IPS DF 4.7 (cell line): ENCODE data around the gene SEMA6B.
"Not testable (repeated sequence)": the region's sequence is repeated elsewhere in the genome, so short reads cannot be mapped to it uniquely, and the experiment has no call there.

Source experiments
- DNase-seq: peaks from one replicate; pipeline ENCODE4 v3.0.0-alpha.2; 2013; ENCODE audit warnings: low spot score; ENCODE audit errors: extremely low read depth

The SEMA6B gene

DNA sequence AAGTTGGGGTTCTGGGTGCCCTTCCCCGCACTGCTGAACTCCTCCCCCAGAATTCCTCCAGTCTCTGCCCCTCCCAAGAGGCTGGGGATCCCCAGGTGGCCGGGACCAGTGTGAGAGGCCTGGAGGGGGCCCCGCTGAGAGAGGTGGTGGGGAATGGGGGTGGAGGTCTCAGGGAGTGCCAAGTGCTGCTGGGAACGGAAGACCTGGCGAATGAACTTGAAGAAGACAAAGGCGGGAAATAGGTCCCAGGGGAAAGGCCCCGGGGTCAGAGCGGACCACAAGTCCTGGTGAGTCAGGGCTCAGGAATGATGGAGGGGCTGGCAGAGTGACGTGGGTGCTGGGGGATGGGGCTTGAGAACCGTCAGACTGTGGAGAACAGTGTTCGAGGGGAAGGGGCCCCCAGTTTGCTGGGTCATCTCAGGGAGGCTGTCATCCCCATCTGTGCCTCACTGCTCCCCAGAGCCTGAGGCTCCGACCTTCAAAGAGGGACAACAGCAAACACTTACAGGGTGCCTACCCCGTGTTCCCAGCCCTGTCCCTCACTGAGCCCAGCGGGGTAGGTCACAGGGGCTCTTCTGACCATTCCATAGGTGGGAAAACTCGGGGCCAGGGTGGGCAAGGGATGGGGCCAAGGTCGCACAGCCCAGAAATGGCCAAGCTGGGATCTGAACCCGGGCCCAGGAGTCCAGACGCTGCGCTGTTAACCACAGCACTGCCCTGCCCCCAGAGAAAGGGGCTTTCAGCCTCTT is 16.0 kb upstream of the SEMA6B start:
- no peak for DNase-seq

DNA sequence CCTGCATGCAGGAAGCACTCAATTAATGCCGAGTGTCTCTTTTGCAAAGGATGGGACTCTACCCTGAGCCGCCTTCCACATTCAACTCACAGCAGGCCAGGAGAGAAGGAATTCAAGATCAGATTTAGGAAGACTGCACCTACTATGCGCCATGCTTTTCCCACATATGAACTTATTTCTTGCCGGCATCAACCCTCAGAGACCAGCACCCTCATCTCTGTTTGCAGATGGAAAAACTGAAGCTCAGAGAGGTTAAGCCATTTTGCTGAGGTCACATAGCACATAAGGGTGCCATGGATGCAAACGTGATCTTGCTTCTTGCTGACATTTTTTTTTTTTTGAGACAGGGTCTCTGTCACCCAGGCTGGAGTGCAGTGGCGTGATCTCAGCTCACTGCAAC is 14.2 kb upstream of the SEMA6B start:
- no peak for DNase-seq

DNA sequence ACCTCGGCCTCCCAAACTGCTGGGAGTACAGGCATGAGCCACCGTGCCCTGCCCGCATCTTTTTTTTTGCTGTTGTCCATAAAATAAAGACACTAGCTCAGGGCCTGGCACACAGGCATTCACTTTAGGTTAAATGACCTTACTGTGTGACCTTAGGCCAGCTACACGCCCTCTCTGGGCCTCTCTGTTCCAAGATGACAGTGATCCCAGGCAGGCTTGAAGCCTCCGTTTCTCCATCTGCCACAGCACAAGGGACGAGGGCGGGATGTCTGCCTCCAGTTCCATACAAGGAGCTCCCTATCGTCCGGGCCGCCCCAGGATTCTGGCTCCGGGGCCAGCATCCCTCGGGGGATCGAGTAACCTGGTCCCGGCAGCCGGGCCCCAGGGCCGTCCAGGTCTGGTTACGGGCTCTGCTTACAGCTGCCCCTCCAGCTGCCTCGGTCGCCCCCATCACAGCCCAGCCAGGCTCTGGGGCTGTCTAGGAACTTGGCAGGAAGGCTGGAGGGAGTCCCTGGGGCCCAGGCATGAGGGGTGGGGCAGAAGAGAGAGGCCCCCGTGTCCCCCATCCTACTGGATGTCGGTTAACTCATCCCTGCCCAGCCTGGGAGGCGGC is 11.9 kb upstream of the SEMA6B start:
- no peak for DNase-seq

DNA sequence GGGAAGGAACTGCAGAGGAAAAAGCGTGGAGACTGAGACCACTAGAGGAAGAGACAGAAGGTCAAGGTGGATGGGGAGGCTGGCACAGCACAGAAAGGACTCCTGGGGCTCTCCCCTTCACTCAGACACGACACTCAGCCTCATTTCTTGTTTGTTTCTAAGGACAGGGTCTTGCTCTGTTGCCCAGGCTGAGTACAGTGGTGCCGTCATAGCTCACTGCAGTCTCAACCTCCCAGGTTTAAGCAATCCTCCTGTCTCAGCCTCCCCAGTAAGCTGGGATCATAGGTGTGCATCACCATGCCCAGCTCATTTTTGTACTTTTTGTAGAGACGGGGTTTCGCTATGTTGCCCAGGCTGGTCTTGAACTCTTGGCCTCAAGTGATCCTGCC is 11.4 kb upstream of the SEMA6B start:
- DNase-seq = no peak

DNA sequence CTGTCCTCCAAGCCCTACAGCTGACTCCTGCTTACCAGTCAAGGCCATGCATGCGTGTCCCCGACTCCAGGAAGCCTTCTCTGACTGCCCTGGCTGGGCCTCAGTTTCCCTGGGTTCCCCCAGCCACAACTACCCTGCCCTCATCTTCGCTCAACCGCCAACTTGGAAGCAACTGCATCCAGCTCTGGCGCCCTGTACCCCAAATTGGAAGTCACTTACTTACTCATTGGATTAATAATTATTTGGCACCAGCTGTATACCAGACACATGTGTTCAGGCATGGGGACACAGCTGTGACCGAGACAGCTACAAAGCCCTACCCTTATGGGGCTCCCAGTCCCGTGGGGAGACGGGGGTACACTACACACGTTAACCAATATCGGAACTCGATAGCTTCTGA is 10.9 kb upstream of the SEMA6B start:
- no peak for DNase-seq

DNA sequence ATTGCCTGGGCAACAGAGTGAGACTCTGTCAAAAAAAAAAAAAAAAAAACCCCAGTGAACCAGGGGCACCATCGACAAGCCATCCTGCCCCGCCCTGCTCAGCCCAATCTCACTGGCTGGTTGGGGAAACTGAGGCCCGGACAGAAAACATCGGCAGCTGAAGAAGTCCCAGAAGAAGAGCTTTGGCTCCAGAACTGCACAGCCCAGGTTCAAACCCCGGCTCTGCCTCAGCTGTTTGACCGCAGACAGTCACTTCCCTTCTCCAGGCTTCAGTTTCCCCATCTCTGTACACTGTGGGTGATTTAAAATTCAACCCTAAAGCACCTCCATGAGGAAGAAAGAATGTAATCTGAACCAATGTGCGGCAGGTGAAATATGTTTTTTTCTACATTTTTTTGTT is 9.4 kb upstream of the SEMA6B start:
- DNase-seq = no peak

DNA sequence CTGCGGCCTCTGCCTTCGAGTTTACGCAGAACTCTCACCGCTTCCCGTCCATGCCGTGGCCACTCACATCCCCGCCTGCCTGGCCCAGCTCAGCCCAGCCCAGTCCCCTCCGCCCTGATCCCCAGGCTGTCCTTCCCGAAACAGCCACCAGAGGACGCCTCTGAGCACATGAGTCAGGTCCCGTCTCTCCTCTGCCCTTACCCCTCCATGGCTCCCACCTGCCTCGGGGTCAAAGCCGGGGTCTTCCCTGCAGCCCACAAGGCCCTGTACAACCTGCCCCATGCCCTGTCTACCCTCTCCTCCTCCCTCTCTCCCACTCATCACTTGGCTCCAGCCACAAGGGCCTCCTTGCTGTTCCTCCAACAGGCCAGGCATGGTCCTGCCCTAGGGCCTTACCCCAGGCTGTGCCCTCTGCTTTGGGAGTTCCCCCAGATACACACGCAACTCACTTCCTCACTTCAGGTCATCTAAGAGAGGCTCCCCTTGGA is 8.1 kb upstream of the SEMA6B start:
- no peak for DNase-seq

DNA sequence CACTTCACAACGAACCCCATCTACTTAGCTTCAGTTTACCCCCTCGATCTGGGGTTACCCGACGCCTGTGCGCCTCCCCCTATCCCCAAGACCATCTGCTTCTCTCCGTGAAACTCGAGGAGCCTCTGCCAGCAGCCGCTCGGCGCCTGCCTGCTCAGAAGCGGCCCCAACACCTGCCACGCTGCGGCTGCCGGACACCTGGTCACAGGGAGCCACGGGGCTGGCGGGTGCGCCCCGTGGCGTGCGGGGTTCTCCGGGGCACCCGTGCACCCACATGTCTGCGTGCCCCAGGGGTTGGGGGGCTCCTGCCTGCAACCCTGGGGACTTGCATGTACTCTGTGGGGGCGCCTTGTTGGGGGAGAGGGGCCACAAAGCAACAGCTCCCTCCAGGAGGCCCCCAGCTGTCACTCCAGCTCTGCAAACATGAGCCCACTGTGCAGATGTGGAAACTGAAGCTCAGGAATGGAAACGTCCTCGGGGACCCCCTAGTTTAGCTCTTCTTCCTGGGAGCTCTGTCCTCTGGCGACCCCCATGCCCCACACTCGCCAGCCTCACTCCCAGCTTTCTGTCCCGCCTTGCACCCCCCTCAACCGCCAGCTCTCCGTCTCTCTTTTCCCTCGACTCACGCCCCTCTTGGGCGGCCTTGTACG is 7.0 kb upstream of the SEMA6B start:
- DNase-seq = no peak

DNA sequence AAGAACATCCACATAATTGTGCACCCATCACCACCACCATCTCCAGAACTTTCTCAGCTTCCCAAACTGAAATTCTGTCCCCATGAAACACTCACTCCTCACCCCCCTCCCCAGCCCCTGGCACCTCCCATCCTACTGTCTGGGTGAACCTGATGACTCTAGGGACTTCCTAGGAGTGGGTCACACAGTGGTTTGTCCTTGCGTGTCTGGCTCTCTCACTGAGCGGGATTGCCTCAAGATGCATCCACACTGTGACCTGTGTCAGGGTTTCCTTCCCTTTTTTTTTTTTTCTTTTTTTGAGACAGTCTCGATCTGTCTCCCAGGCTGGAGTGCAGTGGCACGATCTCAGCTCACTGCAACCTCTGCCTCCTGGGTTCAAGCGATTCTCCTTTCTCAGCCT is 4.1 kb upstream of the SEMA6B start:
- not testable (repeated sequence) for DNase-seq

DNA sequence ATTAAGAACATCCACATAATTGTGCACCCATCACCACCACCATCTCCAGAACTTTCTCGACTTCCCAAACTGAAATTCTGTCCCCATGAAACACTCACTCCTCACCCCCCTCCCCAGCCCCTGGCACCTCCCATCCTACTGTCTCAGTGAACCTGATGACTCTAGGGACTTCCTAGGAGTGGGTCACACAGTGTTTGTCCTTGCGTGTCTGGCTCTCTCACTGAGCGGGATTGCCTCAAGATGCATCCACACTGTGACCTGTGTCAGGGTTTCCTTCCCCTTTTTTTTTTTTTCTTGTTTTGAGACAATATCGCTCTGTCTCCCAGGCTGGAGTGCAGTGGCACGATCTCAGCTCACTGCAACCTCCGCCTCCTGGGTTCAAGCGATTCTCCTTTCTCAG is 2.6 kb upstream of the SEMA6B start:
- not testable (repeated sequence) for DNase-seq

DNA sequence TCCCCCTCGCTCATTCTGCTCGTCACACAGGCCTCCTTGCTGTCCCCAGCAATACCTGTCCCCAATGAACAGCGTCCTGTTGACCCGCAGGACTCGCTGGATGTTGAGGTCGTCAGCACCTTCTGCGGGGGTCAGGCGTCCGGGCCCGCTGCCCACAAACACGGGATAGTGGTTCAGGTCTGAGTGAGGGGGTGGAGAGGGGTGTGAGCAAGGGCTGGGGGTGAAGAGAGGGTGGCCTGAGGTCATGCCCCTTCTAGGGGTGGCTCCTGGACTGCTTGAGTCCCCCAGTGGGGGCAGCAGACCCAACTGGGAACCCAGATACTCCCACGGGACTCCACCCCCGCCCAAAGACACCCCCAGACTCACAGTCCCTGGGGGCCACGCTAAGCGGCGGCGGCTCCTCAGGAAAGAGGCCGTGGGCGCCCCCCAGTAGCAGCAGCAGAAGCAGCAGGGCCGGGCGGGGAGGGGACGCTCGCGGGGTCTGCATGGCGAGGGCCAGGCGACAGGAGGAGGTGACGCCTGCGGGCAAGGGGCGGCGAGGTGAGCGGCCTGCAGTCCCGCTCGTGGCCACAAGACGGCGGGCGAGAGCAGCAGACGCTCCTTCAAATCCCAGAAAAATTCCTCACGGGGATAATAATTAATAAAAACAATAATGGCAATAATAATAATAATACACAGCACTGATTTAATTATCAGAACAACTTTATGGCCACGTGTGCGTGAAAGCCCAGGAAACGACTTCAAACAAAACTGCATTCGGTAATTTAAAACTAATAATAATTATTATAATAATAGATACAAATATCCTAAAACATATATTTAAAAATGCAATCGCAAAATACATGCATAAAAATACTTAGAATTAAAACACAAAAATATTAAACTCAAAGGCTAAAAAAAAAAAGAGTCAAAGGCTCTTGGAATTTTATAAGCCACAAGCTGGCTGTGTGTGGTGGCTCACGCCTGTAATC is 1.2 kb downstream of the SEMA6B start:
- no peak for DNase-seq

DNA sequence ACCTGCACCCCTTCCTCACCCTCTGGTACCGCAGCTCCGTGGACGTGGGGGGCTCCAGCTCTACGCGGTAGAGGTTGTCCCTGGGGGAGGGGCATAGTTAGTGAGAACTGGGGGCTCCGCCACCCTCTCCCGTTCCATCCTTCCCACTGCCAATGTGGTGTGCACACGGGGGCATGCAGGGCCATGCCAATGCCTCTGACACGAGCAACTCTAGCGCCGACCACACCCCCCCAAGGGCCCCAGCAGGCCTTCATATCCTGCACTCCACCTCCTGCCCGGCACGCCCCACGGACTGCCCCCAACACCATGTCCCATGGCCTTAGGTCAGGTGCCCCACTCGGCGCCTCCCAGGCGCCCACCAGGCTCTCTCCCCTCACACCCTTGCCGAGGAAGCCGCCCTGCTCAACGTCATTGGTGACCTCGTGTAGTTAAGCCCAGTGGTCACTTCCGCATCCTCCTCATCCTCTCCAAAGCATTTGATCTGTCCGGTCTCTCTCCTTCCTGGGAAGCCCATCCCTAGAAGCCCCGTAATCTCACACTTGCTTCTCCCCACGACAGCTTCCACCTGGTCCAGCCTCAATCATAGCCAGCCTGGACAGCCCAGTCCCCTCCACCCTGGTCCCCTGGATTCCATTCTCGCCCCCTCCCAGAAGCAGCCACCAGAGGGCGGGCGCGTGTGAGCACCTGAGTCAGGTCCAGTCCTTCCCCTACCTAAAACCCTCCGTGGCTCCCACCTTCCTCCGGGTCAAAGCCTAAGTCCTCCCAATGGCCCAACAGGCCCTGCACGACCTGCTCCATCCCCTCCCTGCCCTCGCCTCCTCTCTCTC is 2.1 kb downstream of the SEMA6B start:
- DNase-seq = no peak

DNA sequence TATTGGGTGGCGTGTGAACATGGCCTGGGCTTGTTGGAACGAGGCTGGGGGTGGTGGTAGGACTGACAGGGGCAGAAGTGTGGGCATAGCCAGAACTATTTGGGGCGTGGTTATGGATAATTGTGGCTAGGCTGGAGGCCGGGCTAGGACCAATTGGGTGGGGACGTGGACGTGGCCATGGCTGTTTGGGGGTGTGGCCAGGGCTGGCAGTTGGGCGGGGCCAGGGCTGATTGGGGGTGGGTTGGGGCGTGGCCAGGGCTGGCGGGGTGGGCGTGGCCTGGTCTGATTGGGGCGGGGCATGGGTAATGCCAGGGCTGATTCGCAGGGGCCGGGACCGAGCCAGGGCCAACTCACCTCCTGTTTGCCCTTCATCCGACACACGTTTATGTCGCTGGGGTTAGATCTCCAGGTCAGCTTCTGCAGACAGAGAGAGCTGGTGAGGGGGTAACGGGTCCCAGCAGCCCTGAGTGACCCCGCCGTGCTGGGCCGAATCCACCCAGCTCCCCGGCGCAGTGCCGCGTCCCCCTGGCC is 2.8 kb downstream of the SEMA6B start:
- DNase-seq = no peak

DNA sequence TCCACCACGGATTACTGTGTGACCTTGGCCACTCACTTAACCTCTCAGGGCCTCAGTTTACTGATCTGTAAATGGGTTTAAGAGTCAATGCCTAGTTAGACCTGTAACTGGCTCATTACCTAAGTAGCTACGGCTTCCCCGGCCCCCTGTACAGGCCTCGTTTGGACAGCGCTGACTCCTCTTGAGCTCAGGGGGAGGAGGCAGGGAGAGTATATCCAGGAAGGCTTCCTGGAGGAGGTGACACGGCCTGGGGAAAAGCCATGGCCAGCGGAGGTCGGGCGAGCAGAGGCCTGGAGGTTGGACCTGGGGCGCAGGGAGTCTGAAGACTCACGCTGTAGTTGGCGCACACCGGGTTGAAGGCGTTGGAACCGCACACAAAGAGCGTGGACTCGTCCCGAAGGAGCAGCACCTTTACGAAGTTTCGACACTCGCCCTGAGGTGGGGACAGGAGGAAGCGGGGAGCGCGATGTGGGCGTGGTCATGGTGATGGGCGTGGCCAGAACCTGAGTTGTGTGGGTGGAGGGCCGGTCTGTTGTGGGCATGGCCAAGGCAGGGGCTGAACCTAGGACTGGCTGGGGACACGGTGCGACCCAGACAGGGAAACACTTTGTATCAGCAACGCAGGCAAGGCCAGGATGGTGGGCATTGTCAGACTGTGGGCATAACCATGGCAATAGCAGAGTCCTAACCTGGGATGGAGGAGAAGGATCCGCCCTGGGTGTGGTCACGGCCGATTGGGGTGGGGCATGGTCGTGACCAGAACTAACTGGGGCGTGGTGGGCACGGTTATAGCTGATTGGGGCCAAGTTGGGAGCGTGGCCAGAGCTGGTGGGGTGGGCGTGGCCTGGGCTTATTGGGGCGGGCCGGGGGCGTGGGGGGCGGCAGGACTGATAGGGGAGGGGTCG is 3.6 kb downstream of the SEMA6B start:
- no peak for DNase-seq

DNA sequence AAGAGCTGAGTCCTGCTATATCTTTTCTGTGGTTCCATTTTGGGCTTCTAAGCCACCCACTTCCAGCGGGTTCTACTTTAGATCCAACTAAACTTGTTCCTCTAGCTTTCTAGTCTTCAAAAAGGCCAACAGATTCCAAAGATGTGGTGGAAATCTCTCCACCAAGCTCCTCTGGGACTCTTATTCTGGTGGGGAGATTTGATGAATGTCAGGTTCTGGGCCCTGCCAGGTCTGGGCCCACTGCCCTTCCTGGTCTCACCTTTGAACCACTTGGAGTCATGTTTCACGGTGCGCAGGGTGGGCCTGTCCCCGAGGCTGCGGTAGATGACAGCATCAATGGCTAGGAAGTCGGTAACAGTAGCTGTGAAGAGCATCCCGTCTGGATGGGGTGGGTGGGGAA is 4.8 kb downstream of the SEMA6B start:
- DNase-seq = no peak

DNA sequence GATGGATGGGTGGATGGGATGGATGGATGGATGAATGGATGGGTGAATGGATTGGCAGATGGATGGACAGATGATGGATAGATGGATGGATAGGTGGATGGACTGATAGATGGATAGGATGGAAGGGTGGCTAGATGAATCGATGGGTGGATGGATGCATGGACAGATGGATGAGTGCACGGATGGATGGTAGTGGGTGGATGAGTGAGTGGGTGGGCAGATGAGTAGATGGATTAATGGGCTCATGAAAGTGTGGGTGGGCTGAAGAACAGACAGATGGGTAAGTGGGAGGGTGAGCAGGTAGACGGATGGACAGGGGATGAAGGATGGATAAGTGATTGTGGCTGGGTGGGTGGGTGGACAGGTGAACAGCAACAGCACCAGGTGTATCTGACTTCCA is 5.7 kb downstream of the SEMA6B start:
- no peak for DNase-seq

DNA sequence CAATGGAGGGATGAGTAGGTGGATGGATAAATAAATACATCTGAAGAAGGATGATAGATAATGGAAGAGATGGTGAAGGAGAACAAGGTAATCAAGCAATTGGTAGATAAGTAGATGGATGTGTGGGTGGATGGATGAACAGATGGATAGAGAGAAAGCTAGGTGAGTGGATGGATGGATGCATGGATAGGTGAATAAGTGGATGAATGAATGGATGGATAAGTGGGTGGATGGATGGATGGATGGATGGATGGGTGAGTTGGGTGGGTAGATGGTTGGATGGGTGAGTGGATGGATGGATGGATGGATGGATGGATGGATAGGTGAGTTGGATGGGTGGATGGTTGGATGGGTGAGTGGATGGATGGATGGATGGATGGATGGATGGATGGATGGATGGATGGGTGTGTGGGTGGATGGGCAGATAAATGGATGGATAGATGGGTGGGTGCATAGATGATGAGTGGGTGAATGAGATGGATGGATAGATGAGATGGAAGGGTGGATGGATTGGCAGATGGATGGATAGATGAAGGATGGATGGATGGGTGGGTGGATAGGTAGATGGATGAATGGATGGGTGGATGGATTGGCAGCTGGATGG is 6.3 kb downstream of the SEMA6B start:
- DNase-seq = no peak

DNA sequence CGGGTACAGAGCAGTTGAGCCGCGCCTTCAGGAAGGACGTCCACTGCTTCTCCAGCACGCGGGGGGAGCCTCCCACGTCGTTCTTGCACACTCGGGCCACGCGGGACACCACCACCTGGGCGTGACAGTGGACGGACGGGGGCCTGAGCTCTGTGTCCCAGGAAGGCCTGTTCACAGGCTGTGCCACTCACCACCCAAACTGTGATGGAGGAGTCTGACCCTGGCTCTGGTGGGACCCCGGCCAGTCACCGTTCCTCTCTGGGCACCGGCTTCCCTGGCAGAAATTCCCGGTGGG is 7.0 kb downstream of the SEMA6B start:
- no peak for DNase-seq

DNA sequence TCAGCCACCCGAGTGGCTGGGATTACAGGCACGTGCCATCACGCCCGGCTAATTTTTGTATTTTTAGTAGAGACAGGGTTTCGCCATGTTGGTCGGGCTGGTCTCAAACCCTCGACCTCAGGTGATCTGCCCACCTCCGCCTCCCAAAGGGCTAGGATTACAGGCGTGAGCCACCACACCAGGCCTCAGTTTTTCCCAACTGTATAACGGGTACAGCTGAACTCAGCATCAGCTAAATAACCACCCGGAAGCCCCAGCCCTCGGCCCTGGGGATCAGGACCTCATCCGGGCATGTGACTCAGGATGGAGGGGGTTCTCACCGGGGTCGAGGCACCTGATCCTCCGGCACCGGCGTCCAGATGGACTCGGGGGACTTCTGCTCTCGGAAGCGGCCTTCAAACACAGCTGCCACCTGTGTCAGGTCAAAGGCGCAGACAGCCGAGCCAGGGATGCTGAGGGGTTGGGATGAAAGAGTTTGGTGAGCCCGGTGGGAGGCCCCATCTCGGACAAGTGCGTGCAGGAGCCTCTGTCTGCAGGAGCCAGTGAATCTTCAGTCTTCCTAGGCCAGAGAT is 8.9 kb downstream of the SEMA6B start:
- DNase-seq = no peak
